K562 (cell line): Measurements from ENCODE around the gene SH3BGRL3. TPM values are rescaled to one million over a fixed set of nuclear protein-coding genes. Genes with fewer than 3 reads are reported as not detected.

Experiments
- ATAC-seq: fragments of 200-7000 bp; cut with Tn5 transposase; 3 replicates; pipeline ENCODE4 v1.9.1; 2020; ENCODE audit warnings: moderate library complexity
- BruUV-seq: library from RNA; stranded (reverse); fragments of 400-500 nt; replicated peaks from 2 replicates; lab custom pipeline; 2021; lab: Mats Ljungman, UMichigan
- CTCF ChIA-PET: fragments of 300-600 bp; formaldehyde crosslinking; extraction: SDS; loops from one replicate; lab custom pipeline; 2021; ENCODE audit warnings: low intra/inter-chr PET ratio; lab: Yijun Ruan, JAX
- POLR2A ChIA-PET: fragments of 300-600, 350-650 bp; sonication (Branson Sonifier 250); formaldehyde crosslinking; extraction: SDS; loops from one replicate; lab custom pipeline; 2021; ENCODE audit warnings: antibody characterized with exemption, inconsistent platforms; lab: Yijun Ruan, JAX
- DNase-seq, 4 experiments: peaks; one replicate each; pipeline versions ENCODE4 v3.0.0 to v3.0.0-alpha.2; 2011 to 2018; ENCODE audit warnings: low spot score in 3 of 4, mixed read lengths in 3 of 4; ENCODE audit errors: extremely low read depth in 1 of 4
- FAIRE-seq: peaks from 2 replicates; lab custom pipeline; 2011; peaks lifted over from hg19 to GRCh38; lab: Jason Lieb, UNC
- H2AFZ ChIP-seq: 2 replicates; pipeline ENCODE4 v1.6.0; 2011; ENCODE audit warnings: low read depth, low read length, control low read depth, inconsistent platforms
- H3K27ac ChIP-seq: fragments of 200-600 bp; 3 replicates; pipeline ENCODE4 v1.8.0; 2011; ENCODE audit warnings: low read depth, mild to moderate bottlenecking, control low read depth, inconsistent platforms, low read length, moderate library complexity, mixed read lengths; ENCODE audit errors: extremely low read depth
- H3K27me3 ChIP-seq, 2 experiments: fragments of 300-600 bp in 1 of 2; 2 replicates in 1 of 2; 3 replicates in 1 of 2; pipeline versions ENCODE4 v1.6.0 to v1.8.0; 2011; ENCODE audit warnings: inconsistent platforms in 2 of 2, low read length in 2 of 2, mild to moderate bottlenecking in 1 of 2, mixed read lengths in 1 of 2, moderate library complexity in 1 of 2; ENCODE audit not compliant: control insufficient read depth in 2 of 2, insufficient read depth in 2 of 2
- H3K36me3 ChIP-seq: fragments of 300-600 bp; 3 replicates; pipeline ENCODE4 v1.8.0; 2011; ENCODE audit warnings: mild to moderate bottlenecking, low read length, inconsistent platforms; ENCODE audit not compliant: control insufficient read depth, insufficient read depth
- H3K4me1 ChIP-seq, 2 experiments: fragments of 200-600 bp in 1 of 2; replicated peaks in 1 of 2; 2 replicates in 1 of 2; 3 replicates in 1 of 2; pipeline versions ENCODE4 v1.5.1 to v1.8.0; 2011; ENCODE audit warnings: inconsistent platforms in 2 of 2, low read length in 2 of 2, mild to moderate bottlenecking in 1 of 2, mixed read lengths in 1 of 2, moderate library complexity in 1 of 2; ENCODE audit not compliant: control insufficient read depth in 2 of 2, insufficient read depth in 2 of 2
- H3K4me2 ChIP-seq: 2 replicates; pipeline ENCODE4 v1.6.1; 2011; ENCODE audit warnings: low read length, control low read depth, inconsistent platforms, mixed read lengths; ENCODE audit not compliant: insufficient read depth
- H3K4me3 ChIP-seq: fragments of 200-600 bp; sonication (generic), shearing (Covaris generic); 2 replicates; pipeline ENCODE4 v1.5.1; 2016; ENCODE audit warnings: control low read depth, inconsistent platforms
- H3K79me2 ChIP-seq: fragments of 200-600 bp; 3 replicates; pipeline ENCODE4 v1.8.0; 2011; ENCODE audit warnings: low read length, inconsistent platforms; ENCODE audit not compliant: control insufficient read depth, insufficient read depth
- H3K9ac ChIP-seq, 2 experiments: 2 replicates each; pipeline versions ENCODE4 v1.6.0 to v1.6.1; 2011; ENCODE audit warnings: low read depth in 2 of 2, low read length in 2 of 2, control low read depth in 1 of 2, inconsistent platforms in 1 of 2, mild to moderate bottlenecking in 1 of 2, mixed read lengths in 1 of 2; ENCODE audit not compliant: insufficient read depth in 1 of 2
- H3K9me1 ChIP-seq: one replicate; pipeline ENCODE4 v1.6.0; 2011; ENCODE audit warnings: inconsistent platforms, mild to moderate bottlenecking, low read length, moderate library complexity; ENCODE audit not compliant: control insufficient read depth, insufficient read depth
- H3K9me3 ChIP-seq: replicated peaks from 2 replicates; pipeline ENCODE4 v1.5.1; 2011; ENCODE audit warnings: low read depth, low read length, inconsistent platforms; ENCODE audit not compliant: control insufficient read depth, insufficient read depth
- H4K20me1 ChIP-seq: replicated peaks from 2 replicates; pipeline ENCODE4 v1.6.1; 2011; ENCODE audit warnings: low read length, inconsistent platforms, mixed read lengths; ENCODE audit not compliant: control insufficient read depth, insufficient read depth
- BMI1 ChIP-seq: fragments of 150-350 bp; IDR thresholded peaks from 2 replicates; pipeline ENCODE4 v1.6.1; 2014; ENCODE audit warnings: low read length
- CBX1 ChIP-seq: sonication (generic); IDR thresholded peaks from 2 replicates; pipeline ENCODE4 v1.6.1; 2016; ENCODE audit warnings: antibody characterized with exemption, low read depth, mild to moderate bottlenecking
- CC2D1A ChIP-seq: fragments of 450-650 bp; IDR thresholded peaks from 2 replicates; pipeline ENCODE4 v1.6.1; 2017; ENCODE audit warnings: mild to moderate bottlenecking
- ELF4 ChIP-seq: fragments of 450-650 bp; formaldehyde crosslinking; IDR thresholded peaks from 2 replicates; pipeline ENCODE4 v1.4.0; 2022; ENCODE audit warnings: missing genetic modification characterization
- FOXJ3 ChIP-seq: sonication (generic); formaldehyde crosslinking; IDR thresholded peaks from 2 replicates; pipeline ENCODE4 v1.4.0; 2020; ENCODE audit warnings: mild to moderate bottlenecking, missing genetic modification reagents
- HIVEP1 ChIP-seq: fragments of 250-450 bp; sonication (Bioruptor Pico); IDR thresholded peaks from 2 replicates; pipeline ENCODE4 v1.4.0; 2020; ENCODE audit warnings: mild to moderate bottlenecking
- JUND ChIP-seq, 2 experiments: IDR thresholded peaks; 2 replicates in 1 of 2; 3 replicates in 1 of 2; pipeline ENCODE4 v1.6.1; 2011; ENCODE audit warnings: borderline replicate concordance in 2 of 2, low read depth in 2 of 2, low read length in 2 of 2, improper control_type of control experiment in 1 of 2, missing biosample characterization in 1 of 2, missing genetic modification characterization in 1 of 2, missing genetic modification reagents in 1 of 2
- KLF10 ChIP-seq: fragments of 250-450 bp; sonication (Bioruptor Pico); IDR thresholded peaks from 2 replicates; pipeline ENCODE4 v1.6.1; 2021; ENCODE audit warnings: matching md5 sums
- PML ChIP-seq: IDR thresholded peaks from 2 replicates; pipeline ENCODE4 v1.6.1; 2012; ENCODE audit warnings: low read length, inconsistent platforms
- PPARD ChIP-seq: fragments of 250-450 bp; sonication (Bioruptor Pico); IDR thresholded peaks from 2 replicates; pipeline ENCODE4 v1.8.0; 2022; ENCODE audit warnings: inconsistent platforms, mild to moderate bottlenecking, moderate library complexity
- SMARCC2 ChIP-seq: fragments of 450-650 bp; IDR thresholded peaks from 2 replicates; pipeline ENCODE4 v1.6.1; 2017; ENCODE audit warnings: antibody characterized with exemption, moderate library complexity, mild to moderate bottlenecking, low read depth
- WHSC1 ChIP-seq: IDR thresholded peaks from one replicate; pipeline ENCODE4 v1.6.1; 2012; ENCODE audit warnings: low read length, control low read depth, inconsistent platforms
- WGBS: fragments of 100-300 bp; shearing (Covaris generic); methylation state at CpG from one replicate; pipeline ENCODE4 v1.1.6; 2016; ENCODE audit warnings: low coverage, mixed read lengths; ENCODE audit not compliant: insufficient coverage; ENCODE audit errors: missing lambda C conversion rate; 5-methylcytosine and 5-hydroxymethylcytosine counted together
- in situ Hi-C: fragments of 300-500 bp; cut with MboI; formaldehyde crosslinking; loops from 4 replicates; pipeline ENCODE4 v1.15.0; 2018; ENCODE audit warnings: inconsistent platforms, mixed read lengths
- intact Hi-C: fragments of 100-400 bp; cut with micrococcal nuclease; formaldehyde crosslinking; loops from 2 replicates; pipeline ENCODE4 v1.14.2; 2022
- polyA plus RNA-seq, 8 experiments: library from polyadenylated mRNA; depleted of rRNA in 4 of 8; stranded (reverse) in 5 of 8; unstranded in 3 of 8; fragments of >200 nt; fragmentation: Nextera tagmentation in 2 of 8; fragmentation: Illumina TruSeq in 1 of 8; extraction: Ambion mirVana in 2 of 8; extraction: Trizol in 1 of 8; gene quantifications; 2 replicates each; pipeline versions ENCODE4 v1.2.1 to v1.2.3, GENCODE V29; 2011 to 2014; ENCODE audit warnings: inconsistent platforms in 1 of 8, missing spikeins in 1 of 8
- total RNA-seq, 7 experiments: library from RNA; depleted of rRNA in 6 of 7; stranded (reverse); fragments of >200 nt in 6 of 7; fragmentation: Illumina TruSeq in 2 of 7; extraction: Trizol in 2 of 7; gene quantifications; 2 replicates each; pipeline versions ENCODE4 v1.2.1 to v1.2.3, GENCODE V29; 2011 to 2021; ENCODE audit warnings: low replicate concordance in 1 of 7
- TF ChIP-seq, protein P1 (sequence below): sonication (generic); formaldehyde crosslinking; IDR thresholded peaks from 2 replicates; pipeline ENCODE4 v1.9.0; 2022; ENCODE audit warnings: mild to moderate bottlenecking, missing genetic modification reagents
- TF ChIP-seq, protein P2 (sequence below): fragments of 450-650 bp; IDR thresholded peaks from 2 replicates; pipeline ENCODE4 v1.6.1; 2018; ENCODE audit not compliant: partially characterized antibody
- TF ChIP-seq, protein P3 (sequence below): sonication (generic); formaldehyde crosslinking; IDR thresholded peaks from 2 replicates; pipeline ENCODE4 v1.4.0; 2020; ENCODE audit warnings: mild to moderate bottlenecking, missing genetic modification reagents

The SH3BGRL3 gene
- total and polyA plus RNA-seq, 9 of the 15 experiments (the other 6 are each of a cell fraction or from before 2014, with no cell fraction given), result 30.3 to 140 (median 54.2) TPM

DNA sequence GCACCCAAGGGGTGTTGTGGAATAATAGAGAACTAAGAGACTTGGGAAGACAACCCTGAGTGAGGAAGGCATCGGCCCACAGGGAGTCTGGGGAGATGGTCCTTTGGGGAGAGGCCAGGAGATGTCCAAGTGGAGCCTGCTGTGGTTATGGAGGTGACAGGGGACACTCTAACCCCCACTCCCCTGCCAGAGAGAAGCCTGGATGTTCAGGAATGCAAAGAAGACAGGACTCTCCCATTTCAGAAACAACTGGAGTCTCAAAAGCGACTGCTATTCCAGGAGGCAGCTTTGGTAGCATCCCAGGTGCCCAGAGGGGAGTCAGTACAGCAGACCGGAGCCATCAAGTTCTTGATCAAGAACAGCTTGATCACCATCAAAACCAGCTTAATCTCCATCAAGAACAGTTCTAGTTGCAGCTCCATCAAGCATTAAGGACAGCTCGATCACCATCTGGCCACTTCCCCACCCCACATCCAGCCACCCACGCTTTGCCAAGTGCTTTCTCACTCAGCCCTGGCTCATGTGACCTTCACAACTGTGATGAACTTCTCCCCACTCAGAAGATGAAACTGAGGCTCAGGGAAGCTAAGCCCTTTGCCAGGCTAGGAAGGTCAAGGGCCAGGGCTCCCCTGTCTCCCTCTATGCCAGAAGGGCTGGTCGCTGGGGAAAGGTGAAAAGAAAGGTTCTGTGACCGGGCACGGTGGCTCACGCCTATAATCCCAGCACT, 38.6 kb downstream of the SH3BGRL3 start:
- Histone ChIP-seq H4K20me1 (no peaks in the 10 kb centered on the region), H3K36me3 (peaks cover 10% of the 10 kb centered on the region; the same call in 2 of the 3 replicates), H3K4me3 (peak overlapping the region; percentile 21; the same call in 1 of the 2 replicates), H3K9me1 (no peaks in the 10 kb centered on the region), H3K9ac (peak overlapping the region; percentile 48 to 87; a peak in 3 of 4 replicates), H3K9me3 (no peaks in the 10 kb centered on the region), H3K4me2 (peak overlapping the region; percentile 80), H3K27ac (peak overlapping the region; percentile 68), H3K79me2 (peaks cover 2% of the 10 kb centered on the region; the same call in 1 of the 3 replicates), H3K4me1 (peaks cover 57 to 58% of the 10 kb centered on the region in 2 experiments), H2AFZ (peak overlapping the region; percentile 79; the same call in 1 of the 2 replicates), H3K27me3 (no peaks in the 10 kb centered on the region)
- in situ Hi-C loops (no loop called here), intact Hi-C loops (no loop called here)
- ATAC-seq, result peak; percentile 1; the same call in 2 of the 3 replicates
- CTCF ChIA-PET, result no interaction called here
- BruUV-seq, result no TSS peak
- peak; percentile 79 for FAIRE-seq
- POLR2A ChIA-PET, result interaction anchor here (0.5 to 2.5 kb wide), 13 partner anchors 11 to 244 kb away, joined by 3 to 13 read pairs (median 4); partner anchors contain the start of genes PDIK1L and UBXN11
- WGBS, result 66% methylated on average over 9 of the region's 9 CpGs
- peak in 2 of 4 experiments; percentile 48 to 54 for DNase-seq
- TF ChIP-seq, protein P1, sequence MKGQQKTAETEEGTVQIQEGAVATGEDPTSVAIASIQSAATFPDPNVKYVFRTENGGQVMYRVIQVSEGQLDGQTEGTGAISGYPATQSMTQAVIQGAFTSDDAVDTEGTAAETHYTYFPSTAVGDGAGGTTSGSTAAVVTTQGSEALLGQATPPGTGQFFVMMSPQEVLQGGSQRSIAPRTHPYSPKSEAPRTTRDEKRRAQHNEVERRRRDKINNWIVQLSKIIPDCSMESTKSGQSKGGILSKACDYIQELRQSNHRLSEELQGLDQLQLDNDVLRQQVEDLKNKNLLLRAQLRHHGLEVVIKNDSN, result peak; percentile 57; the same call in 1 of the 2 replicates
- TF ChIP-seq, protein P2, sequence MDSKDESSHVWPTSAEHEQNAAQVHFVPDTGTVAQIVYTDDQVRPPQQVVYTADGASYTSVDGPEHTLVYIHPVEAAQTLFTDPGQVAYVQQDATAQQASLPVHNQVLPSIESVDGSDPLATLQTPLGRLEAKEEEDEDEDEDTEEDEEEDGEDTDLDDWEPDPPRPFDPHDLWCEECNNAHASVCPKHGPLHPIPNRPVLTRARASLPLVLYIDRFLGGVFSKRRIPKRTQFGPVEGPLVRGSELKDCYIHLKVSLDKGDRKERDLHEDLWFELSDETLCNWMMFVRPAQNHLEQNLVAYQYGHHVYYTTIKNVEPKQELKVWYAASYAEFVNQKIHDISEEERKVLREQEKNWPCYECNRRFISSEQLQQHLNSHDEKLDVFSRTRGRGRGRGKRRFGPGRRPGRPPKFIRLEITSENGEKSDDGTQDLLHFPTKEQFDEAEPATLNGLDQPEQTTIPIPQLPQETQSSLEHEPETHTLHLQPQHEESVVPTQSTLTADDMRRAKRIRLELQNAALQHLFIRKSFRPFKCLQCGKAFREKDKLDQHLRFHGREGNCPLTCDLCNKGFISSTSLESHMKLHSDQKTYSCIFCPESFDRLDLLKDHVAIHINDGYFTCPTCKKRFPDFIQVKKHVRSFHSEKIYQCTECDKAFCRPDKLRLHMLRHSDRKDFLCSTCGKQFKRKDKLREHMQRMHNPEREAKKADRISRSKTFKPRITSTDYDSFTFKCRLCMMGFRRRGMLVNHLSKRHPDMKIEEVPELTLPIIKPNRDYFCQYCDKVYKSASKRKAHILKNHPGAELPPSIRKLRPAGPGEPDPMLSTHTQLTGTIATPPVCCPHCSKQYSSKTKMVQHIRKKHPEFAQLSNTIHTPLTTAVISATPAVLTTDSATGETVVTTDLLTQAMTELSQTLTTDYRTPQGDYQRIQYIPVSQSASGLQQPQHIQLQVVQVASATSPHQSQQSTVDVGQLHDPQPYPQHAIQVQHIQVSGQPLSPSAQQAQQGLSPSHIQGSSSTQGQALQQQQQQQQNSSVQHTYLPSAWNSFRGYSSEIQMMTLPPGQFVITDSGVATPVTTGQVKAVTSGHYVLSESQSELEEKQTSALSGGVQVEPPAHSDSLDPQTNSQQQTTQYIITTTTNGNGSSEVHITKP, result no peak
- TF ChIP-seq BMI1 (no peak), CBX1 (no peak), WHSC1 (no peak), KLF10 (CRISPR knock-in tag) (no peak), PML (no peak), FOXJ3 (CRISPR knock-in tag) (no peak), PPARD (CRISPR knock-in tag) (no peak), JUND (IDR thresholded peaks at IDR 0.05; ENCODE audit: borderline replicate concordance, low read depth, low read length) (peak; percentile 4; the same call in 1 of the 2 replicates), JUND (tag; IDR thresholded peaks at IDR 0.05; ENCODE audit: borderline replicate concordance, low read depth, low read length) (no peak), HIVEP1 (CRISPR knock-in tag) (0 out of 2 replicates have a peak, but pooled peaks have one; percentile 30), ELF4 (CRISPR knock-in tag) (0 out of 2 replicates have a peak, but pooled peaks have one; percentile 5), CC2D1A (0 out of 2 replicates have a peak, but pooled peaks have one; percentile 3), SMARCC2 (no peak)
- TF ChIP-seq, protein P3, sequence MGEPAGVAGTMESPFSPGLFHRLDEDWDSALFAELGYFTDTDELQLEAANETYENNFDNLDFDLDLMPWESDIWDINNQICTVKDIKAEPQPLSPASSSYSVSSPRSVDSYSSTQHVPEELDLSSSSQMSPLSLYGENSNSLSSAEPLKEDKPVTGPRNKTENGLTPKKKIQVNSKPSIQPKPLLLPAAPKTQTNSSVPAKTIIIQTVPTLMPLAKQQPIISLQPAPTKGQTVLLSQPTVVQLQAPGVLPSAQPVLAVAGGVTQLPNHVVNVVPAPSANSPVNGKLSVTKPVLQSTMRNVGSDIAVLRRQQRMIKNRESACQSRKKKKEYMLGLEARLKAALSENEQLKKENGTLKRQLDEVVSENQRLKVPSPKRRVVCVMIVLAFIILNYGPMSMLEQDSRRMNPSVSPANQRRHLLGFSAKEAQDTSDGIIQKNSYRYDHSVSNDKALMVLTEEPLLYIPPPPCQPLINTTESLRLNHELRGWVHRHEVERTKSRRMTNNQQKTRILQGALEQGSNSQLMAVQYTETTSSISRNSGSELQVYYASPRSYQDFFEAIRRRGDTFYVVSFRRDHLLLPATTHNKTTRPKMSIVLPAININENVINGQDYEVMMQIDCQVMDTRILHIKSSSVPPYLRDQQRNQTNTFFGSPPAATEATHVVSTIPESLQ, result no peak
